Measurements from ENCODE around the gene COX4I1. TPM values are rescaled to one million over a fixed set of nuclear protein-coding genes. Genes with fewer than 3 reads are reported as not detected.

COX4I1 gene
- total RNA-seq, 1 donor from 2014 or later: 308 TPM

- H3K27me3 ChIP-seq: peaks cover 21% of the 10 kb centered on the region
- H4K20me1 ChIP-seq (ENCODE audit: low read depth): no peaks in the 10 kb centered on the region
- Mint-ChIP-seq H3K9me3 (no peaks in the 10 kb centered on the region), H3K27ac (no peak overlapping the region), H3K36me3 (peaks cover 12% of the 10 kb centered on the region), H3K4me3 (no peak overlapping the region), H3K27me3 (ENCODE audit: insufficient read depth, low read depth) (peaks cover 14% of the 10 kb centered on the region), H3K4me1 (peaks cover 5% of the 10 kb centered on the region)
- no peaks in the 10 kb centered on the region for H3K79me2 ChIP-seq (ENCODE audit: low read depth)
- no peaks in the 10 kb centered on the region for H3F3A ChIP-seq (ENCODE audit: low read depth)
- DNase-seq (ENCODE audit: low spot score): no peak
- H3K4me2 ChIP-seq: no peak overlapping the region
- peaks cover 4% of the 10 kb centered on the region for H3K4me1 ChIP-seq
- no peaks in the 10 kb centered on the region for H3K9me3 ChIP-seq (ENCODE audit: low read depth)
- no peak overlapping the region for H3K9ac ChIP-seq
- no peak overlapping the region for H3K4me3 ChIP-seq
- no peak overlapping the region for H3K27ac ChIP-seq
- no peak overlapping the region for H2AFZ ChIP-seq (replicated peaks)
- TF ChIP-seq EZH2 (IDR thresholded peaks at IDR 0.05) (no peak), EZH2phosphoT487 (IDR thresholded peaks at IDR 0.05) (no peak), CTCF (IDR thresholded peaks at IDR 0.05) (no peak)
- H3K36me3 ChIP-seq: no peaks in the 10 kb centered on the region
Observed at GRCh38 chr16:85810742-85811115, 11.2 kb downstream of the COX4I1 start.

DNA sequence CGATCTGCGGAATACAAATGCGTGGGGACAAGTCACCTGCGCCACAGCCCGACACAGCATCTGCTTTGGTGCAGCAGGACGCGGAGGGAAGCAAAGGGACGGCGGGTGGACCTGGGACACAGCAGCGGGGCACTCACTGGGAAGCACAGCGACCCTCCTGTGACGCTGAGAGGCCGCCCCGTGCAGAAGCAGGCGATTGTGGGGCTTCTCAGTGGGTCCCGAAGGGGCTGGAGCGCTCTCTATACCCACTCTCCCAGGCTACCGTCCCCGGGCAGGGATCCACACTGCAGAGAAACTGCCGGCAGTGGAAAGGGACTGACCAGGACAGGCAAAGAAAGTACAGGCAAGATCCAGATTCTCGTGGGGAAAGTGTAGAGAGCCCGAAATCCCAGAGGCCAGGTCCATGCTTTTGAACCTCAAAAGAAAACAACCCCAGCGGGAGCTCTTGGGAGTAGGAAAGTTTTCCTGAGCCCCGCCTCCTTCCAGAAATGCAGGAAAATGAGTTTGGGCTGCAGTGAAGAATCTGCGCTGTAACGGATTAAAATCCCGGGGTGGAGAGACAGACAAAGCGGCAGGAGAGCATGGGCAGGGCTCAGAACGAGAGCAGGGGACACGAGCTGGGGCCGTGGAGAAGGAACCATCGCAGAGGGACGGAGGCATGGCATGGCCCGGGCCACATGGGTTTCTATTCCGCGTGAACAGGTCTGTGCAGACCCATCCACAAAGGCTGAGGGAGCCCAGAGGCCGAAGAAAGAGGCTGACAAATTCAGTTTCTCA is 12.7 kb downstream of the COX4I1 start:
- H3K4me2 ChIP-seq: no peak overlapping the region
- no peaks in the 10 kb centered on the region for H3K36me3 ChIP-seq
- H3F3A ChIP-seq (ENCODE audit: low read depth): no peaks in the 10 kb centered on the region
- no peak overlapping the region for H3K9ac ChIP-seq
- peak overlapping the region; percentile 60 for H2AFZ ChIP-seq (replicated peaks)
- peaks cover 15% of the 10 kb centered on the region for H3K27me3 Mint-ChIP-seq (ENCODE audit: insufficient read depth, low read depth)
- H3K27me3 ChIP-seq: peaks cover 21% of the 10 kb centered on the region
- H3K4me1 ChIP-seq: peaks cover 4% of the 10 kb centered on the region
- no peaks in the 10 kb centered on the region for H3K9me3 ChIP-seq (ENCODE audit: low read depth)
- H3K27ac ChIP-seq: no peak overlapping the region
- DNase-seq (ENCODE audit: low spot score): no peak
- peaks cover 5% of the 10 kb centered on the region for H3K4me1 Mint-ChIP-seq
- no peaks in the 10 kb centered on the region for H3K9me3 Mint-ChIP-seq
- no peak overlapping the region for H3K4me3 Mint-ChIP-seq
- H3K27ac Mint-ChIP-seq: peak overlapping the region; percentile 28
- H3K4me3 ChIP-seq: no peak overlapping the region
- H3K36me3 Mint-ChIP-seq: no peaks in the 10 kb centered on the region
- TF ChIP-seq EZH2phosphoT487 (IDR thresholded peaks at IDR 0.05): no peak
- no peak for TF ChIP-seq EZH2 (IDR thresholded peaks at IDR 0.05)
- H4K20me1 ChIP-seq (ENCODE audit: low read depth): no peaks in the 10 kb centered on the region
- no peaks in the 10 kb centered on the region for H3K79me2 ChIP-seq (ENCODE audit: low read depth)

- Histone ChIP-seq H3K27ac (no peak overlapping the region), H2AFZ (replicated peaks) (no peak overlapping the region), H3K9ac (no peak overlapping the region), H3K4me3 (no peak overlapping the region), H3K79me2 (ENCODE audit: low read depth) (no peaks in the 10 kb centered on the region), H4K20me1 (ENCODE audit: low read depth) (no peaks in the 10 kb centered on the region), H3K9me3 (ENCODE audit: low read depth) (no peaks in the 10 kb centered on the region), H3K4me1 (peaks cover 4% of the 10 kb centered on the region), H3K36me3 (no peaks in the 10 kb centered on the region), H3K27me3 (peaks cover 21% of the 10 kb centered on the region), H3K4me2 (no peak overlapping the region), H3F3A (ENCODE audit: low read depth) (no peaks in the 10 kb centered on the region)
- Mint-ChIP-seq H3K27ac (no peak overlapping the region), H3K36me3 (no peaks in the 10 kb centered on the region), H3K27me3 (ENCODE audit: insufficient read depth, low read depth) (peaks cover 17% of the 10 kb centered on the region), H3K9me3 (no peaks in the 10 kb centered on the region), H3K4me3 (no peak overlapping the region), H3K4me1 (peaks cover 5% of the 10 kb centered on the region)
- DNase-seq (ENCODE audit: low spot score): no peak
- no peak for TF ChIP-seq EZH2phosphoT487 (IDR thresholded peaks at IDR 0.05)
- TF ChIP-seq CTCF (IDR thresholded peaks at IDR 0.05): no peak
- TF ChIP-seq EZH2 (IDR thresholded peaks at IDR 0.05): no peak
Observed at GRCh38 chr16:85812811-85813700, 13.6 kb downstream of the COX4I1 start.
